PC-9 (cell line): ENCODE results near the gene MVB12A. TPM values are rescaled to one million over a fixed set of nuclear protein-coding genes. Genes with fewer than 3 reads are reported as not detected.

Source experiments
- total RNA-seq: library from RNA; stranded (reverse); gene quantifications from 2 replicates; pipeline ENCODE4 v1.2.3, GENCODE V29; 2021

Gene MVB12A
- total RNA-seq, 1 experiment from 2014 or later, result 58.1 TPM

Other genes starting within 250 kb of the MVB12A start
- gene USE1, start 204.7 kb upstream of the MVB12A start, total RNA-seq, result 19.8 and 22.5 TPM in 2 replicates
- gene OCEL1, start 193.8 kb upstream of the MVB12A start, total RNA-seq, result 30.6 and 34.5 TPM in 2 replicates
- gene NR2F6, start 174.1 kb upstream of the MVB12A start, total RNA-seq, result 90.8 and 112 TPM in 2 replicates
- not detected in 2 replicates for gene USHBP1, start 155.3 kb upstream of the MVB12A start, total RNA-seq
- 127 and 152 TPM in 2 replicates for gene BABAM1, start 152.6 kb upstream of the MVB12A start, total RNA-seq
- 0.65 and 1.2 TPM in 2 replicates for gene ANKLE1, start 138.1 kb upstream of the MVB12A start, total RNA-seq
- 32.2 and 37.5 TPM in 2 replicates for gene ABHD8, start 116.6 kb upstream of the MVB12A start, total RNA-seq
- gene MRPL34, start 114.2 kb upstream of the MVB12A start, total RNA-seq, result 64.8 and 70.8 TPM in 2 replicates
- 47.6 and 72.5 TPM in 2 replicates for gene DDA1, start 110.5 kb upstream of the MVB12A start, total RNA-seq
- 11.4 and 15.1 TPM in 2 replicates for gene ANO8, start 85.2 kb upstream of the MVB12A start, total RNA-seq
- gene GTPBP3, start 82.5 kb upstream of the MVB12A start, total RNA-seq, result 48.8 and 50.7 TPM in 2 replicates
- not detected in 2 replicates for gene PLVAP, start 42.7 kb upstream of the MVB12A start, total RNA-seq
- gene CCDC194, start 25.9 kb upstream of the MVB12A start, total RNA-seq, result not detected in 2 replicates
- 2.7 and 3.3 TPM in 2 replicates for gene BST2, start 14.4 kb upstream of the MVB12A start, total RNA-seq
- 2.0 and 3.9 TPM in 2 replicates for gene TMEM221, start 28.6 kb downstream of the MVB12A start, total RNA-seq
- gene NXNL1, start 40.9 kb downstream of the MVB12A start, total RNA-seq, result not detected in 2 replicates
- gene SLC27A1, start 50.5 kb downstream of the MVB12A start, total RNA-seq, result 30.8 and 40.2 TPM in 2 replicates
- 175 and 290 TPM in 2 replicates for gene PGLS, start 91.6 kb downstream of the MVB12A start, total RNA-seq
- 82.9 and 88.8 TPM in 2 replicates for gene COLGALT1, start 135.6 kb downstream of the MVB12A start, total RNA-seq